Hepatocyte (in vitro differentiated cells): Measurements from ENCODE around the gene NKAIN1.

ENCODE experiments used
- CTCF ChIP-seq: fragments of 200-600 bp; sonication (generic); IDR thresholded peaks from 2 replicates; pipeline ENCODE4 v1.5.1; 2016; ENCODE audit warnings: antibody characterized with exemption, mild to moderate bottlenecking; ENCODE audit not compliant: poor library complexity
- EZH2 ChIP-seq: fragments of 200-600 bp; sonication (generic); IDR thresholded peaks from 2 replicates; pipeline ENCODE4 v1.6.1; 2016; ENCODE audit warnings: antibody characterized with exemption, mild to moderate bottlenecking, borderline replicate concordance
- EZH2phosphoT487 ChIP-seq: fragments of 200-600 bp; sonication (generic); IDR thresholded peaks from one replicate; pipeline ENCODE4 v1.6.1; 2018; ENCODE audit warnings: antibody characterized with exemption, mild to moderate bottlenecking, low read depth, moderate library complexity; ENCODE audit not compliant: unreplicated experiment, severe bottlenecking

DNA sequence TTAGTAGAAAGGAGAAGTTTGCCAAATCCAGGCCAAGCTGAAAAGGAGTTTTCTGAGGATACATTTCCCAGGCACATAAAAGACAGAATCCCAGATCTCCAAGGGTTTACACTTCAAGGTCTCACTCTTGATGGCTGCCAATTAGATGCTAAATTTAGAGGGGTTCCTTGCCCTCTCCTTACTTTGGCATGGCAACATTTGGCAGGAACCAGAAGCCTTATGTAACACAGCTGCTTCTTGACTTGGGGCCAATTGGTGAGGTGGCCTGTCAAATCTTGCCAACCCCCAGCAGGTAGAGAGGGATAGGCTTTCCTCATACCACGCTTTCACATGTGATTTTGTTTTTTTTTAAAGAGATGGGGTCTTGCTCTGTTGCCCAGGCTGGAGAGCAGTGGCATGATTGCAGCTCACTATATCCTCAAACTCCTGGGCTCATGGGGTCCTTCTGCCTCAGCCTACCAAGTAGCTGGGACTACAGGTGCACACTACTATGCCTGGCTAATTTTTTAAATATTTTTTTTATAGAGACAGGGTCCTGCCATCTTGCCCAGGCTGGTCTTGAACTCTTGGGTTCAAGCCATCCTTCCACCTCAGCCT lies 25.2 kb upstream of the NKAIN1 start:
- TF ChIP-seq CTCF, result no peak
- no peak for TF ChIP-seq EZH2phosphoT487
- no peak for TF ChIP-seq EZH2
